NCI-H146 (cell line): ENCODE data around the gene VASN.

Experiments
- DNase-seq: peaks from one replicate; lab custom pipeline; 2025; lab: John Stamatoyannopoulos, UW

Gene VASN

DNA sequence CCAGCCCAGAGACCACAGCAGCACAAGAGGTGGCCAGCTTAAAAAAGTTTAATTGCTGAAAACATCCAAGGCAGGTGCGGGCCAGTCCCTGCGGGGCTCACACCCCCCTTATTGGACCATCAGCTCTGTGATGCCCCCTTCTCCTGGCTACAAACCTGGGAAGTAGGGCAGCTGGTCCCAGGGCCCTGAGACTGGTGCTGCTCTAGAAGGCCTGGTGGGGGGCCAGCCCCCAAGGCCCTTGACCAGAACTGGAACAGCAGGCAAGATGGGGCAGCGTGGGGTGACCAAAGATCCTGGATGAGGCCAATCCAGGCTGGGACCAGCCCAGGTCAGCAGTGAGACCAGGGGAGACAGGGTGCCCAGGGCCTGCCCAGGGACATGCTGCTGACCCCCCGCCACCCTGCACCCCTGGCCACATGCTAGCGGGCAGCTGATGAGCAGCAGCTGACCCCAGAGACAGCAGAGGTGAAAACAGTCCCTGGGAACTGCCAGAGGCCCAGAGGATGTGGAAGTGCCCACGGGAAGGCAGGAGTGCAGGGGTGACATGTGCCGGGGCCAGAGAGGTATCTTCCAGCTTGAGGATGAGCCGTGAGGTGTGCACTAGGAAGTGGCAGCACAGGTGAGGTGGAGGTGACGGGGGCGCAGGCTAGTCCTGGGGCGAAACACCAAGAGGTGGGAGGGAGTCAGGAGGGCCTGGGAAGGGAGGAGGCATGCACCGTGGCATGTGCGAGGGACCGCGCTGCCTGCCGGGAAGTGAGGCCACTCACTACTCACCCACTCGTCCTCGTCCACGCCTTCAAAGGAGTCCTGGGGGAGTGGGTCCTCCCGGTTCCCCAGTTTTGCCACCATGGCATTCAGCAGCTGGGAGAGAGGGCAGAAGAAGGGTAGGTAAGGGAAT, 16.9 kb upstream of the VASN start:
- no peak for DNase-seq

DNA sequence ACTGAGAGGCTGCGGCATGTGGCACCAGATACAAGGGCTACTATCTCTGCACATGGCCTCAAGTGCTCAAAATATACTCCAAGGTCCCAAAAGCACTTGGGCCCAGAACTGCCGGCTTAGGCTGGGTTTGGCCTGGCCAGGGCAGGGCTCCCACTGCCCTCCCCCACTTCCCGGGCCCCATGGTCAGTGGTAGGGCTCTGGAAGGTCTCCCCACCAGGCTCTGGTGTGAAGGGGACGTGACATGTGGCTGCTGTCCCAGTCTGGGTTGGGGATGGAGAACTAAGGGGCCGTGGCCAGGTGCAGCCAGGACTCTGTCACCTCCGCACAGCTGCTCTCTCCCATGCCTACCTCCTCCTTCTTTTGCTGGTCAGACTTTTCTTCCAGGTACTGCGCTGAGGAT, 14.8 kb upstream of the VASN start:
- DNase-seq, result no peak

DNA sequence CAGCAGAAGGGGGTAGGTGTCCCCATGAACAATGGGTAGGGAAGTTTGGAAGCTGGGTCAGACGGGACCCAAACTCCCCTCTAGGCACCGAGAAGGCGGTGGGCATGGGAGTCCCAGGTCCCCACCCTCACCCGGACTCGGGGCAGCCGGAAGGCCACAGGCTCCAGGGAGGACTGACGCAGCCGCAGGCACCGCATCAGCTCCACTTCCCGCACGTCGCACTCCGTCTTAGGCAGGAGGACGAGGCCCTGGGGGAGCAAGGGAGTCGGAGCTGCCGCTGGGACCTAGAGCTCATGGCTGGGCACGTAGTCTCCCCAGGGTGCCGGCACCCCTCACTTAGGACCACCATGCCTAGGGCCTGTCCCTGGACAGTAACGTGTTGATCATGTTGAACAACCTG, 13.4 kb upstream of the VASN start:
- DNase-seq, result no peak

DNA sequence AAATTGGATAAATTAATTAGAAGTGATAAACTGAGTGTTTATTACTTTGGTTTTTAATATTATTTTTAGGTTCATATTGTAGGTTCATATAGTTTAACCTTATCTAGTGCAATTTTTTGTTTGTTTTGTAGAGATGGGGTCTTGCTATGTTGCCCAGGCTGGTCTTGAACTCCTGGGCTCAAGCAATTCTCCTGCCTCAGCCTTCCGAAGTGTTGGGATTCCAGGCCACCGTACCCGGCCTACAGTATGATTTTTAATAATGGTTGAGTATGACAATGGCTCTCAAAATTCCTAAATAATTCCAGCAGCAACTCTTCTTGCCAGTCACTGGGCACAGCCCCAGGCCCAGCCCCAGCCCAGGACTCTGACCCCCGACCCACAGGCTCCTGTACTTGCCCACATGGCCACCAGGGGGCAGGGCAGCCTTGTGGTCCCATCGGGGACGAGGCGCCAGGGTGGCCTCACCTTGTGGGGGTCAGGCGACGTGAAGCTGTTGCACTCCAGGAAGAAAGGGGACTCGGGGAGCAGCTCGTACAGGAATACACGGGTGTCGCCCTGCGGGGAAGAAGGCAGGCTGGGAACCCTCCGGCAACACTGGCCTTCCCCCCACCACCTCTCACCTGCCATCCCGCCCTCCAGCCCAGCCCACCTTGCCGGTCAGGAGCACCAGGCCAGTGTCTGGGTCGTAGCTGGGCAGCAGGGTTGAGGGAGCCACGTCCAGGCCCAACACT, 12.7 kb upstream of the VASN start:
- no peak for DNase-seq

- DNase-seq, result no peak
Measured at GRCh38 chr16:4359914-4360313, 11.7 kb upstream of the VASN start.

DNA sequence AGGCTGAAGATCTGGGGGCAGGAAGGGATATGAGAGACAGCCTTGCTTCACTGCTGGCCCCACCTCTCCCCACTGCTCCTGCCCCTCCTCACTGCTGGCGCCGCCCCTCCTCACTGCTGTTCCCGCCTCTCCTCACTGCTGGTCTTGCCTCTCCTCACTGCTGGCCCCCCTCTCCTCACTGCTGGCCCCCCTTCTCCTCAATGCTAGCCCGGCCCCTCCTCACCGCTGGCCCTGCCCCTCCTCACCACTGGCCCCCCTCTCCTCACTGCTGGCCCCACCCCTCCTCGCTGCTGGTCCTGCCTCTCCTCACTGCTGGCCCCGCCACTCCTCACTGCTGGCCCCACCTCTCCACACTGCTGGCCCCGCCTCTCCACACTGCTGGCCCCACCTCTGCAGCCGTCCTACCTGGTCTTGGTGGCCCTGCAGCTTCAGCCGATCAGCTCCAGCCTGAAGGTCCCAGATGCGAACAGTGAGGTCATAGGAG, 11.1 kb upstream of the VASN start:
- no peak for DNase-seq

GRCh38 chr16:4361033-4361943, 10.4 kb upstream of the VASN start:
- DNase-seq, result no peak

DNA sequence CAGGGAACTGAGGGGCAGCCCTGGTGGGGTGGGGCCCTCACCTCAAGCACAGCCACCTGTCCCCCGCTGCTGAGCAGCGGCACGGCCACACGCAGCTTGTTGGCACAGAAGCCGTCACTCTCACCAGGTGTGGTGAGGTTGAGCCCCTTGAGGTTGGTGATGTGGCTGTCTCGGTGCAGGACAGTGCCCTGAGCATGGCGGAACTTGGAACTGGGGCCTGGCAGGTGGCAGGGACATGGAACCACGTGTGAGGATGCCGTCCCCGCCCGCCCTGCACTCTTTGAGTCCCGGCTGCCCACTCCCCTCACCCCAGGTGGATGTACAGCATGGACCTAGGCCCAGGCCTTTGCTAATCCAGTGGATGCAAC, 9.7 kb upstream of the VASN start:
- no peak for DNase-seq

GRCh38 chr16:4362476-4363135, 9.0 kb upstream of the VASN start:
- DNase-seq, result no peak

DNA sequence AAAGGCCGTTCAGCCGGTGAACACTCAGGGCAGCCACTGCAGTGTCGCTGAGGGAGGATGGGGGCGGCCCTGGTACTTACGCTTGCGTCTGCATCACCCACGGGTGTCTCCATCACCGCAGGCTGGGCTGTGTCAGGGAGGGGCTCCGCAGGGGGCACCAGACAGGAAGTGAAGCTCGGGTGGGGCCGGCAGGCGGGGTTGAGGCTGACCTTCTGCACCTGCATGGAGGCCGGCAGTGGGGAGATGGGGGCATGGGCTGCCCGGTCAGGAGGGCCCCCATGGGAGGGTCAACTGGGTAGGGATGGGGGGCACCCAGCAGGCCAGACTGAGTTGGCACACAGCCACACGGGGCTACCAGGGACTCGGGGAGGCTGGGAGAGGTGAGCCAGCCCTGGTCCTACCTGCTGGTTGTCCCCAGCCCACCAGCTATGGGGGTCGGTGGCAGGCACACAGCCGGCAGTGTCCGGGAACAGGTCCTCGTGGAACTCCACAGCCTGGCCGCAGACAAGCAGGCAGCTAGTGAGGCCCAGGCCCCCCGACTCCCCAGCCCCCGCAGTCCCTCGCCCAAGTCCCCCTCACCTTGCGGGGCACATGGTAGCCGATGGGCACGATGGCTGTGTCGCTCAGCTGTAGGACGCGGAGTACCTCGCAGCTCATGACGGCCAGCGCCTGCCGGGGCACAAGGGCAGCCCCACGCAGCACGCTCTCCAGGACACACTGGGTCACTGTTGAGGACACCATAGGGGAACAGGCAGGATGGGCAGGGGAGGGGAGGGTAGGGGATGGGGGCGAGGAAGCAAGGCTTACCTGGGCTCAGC, 7.2 kb upstream of the VASN start:
- no peak for DNase-seq

DNA sequence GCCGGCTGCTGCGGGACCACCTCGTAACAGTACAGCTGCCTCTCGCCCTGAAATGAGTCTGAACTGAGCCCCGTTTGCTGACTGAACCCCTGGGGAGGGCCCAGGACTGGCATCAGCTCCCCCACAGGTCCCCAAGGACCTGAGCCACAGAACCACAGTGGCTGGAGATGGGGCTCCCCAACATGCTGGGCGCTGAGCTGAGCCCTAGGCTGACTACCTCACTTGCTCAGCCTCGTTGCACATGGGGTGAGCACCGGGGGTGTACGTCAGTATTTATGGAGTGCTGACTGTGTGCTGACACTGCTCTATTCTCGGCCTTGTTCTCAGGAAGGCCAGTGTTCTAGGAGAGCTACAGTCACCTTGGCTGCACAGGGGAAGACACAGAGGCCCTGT, 6.6 kb upstream of the VASN start:
- no peak for DNase-seq

DNA sequence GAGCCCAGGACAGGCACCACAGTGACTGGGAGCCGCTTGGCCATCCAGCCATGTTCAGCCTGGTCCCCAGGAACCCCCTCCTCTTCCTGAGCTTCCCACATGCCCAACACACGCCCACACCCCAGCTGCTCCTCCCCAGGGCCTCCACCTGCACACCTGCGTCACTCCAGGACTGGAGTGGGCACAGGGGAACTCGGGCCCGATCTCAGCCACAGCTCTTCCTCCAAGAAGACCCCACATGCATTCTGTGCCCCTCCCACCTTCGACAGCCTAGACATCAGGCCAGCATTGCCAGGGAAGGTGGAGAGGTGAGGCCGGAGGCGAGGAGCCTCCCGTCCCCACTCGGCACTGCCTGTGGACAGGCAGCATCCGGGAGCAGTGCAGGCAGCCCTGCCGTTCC, 6.0 kb upstream of the VASN start:
- no peak for DNase-seq

DNA sequence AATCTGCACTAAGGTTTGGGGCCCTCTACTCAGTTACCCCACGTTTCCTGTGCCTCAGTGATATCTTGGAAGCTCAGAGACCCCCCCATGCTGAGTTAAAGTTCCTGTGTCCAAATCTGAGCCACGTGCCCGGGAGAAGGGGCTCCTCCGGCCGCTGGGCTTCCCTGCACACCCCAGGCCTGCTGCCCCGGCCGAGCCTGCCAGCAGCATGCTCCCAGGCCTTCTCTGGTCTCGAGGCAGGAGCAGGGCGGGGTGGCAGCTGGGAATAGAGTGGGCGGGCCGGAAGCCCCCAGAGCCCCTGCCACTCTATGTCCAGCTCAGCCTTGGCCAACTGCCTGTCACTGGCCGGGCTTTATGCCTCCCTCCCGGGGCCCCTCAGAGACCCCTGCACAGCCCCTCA, 5.6 kb upstream of the VASN start:
- DNase-seq, result no peak

GRCh38 chr16:4367393-4367856, 4.2 kb upstream of the VASN start:
- DNase-seq, result no peak

GRCh38 chr16:4369007-4369733, 2.5 kb upstream of the VASN start:
- no peak for DNase-seq

DNA sequence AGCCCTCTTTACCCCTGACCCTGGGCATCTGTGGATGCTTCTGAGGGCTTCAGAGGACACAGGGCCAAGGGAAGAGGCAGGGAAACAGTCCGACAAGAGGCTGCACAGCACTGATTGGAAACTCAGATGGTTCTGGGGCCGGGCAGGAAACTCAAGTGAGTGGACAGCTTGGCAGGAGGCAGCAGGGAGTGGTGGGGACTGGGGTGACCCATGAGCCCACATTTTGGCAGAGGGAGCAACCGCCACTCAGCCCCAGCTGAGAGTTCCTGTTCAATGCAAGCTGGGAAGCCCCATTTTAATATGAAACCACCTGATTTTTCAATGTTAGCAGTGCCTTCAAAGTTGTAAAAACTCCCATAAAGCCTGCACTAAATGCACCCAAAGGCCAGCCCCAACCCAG, 1.5 kb upstream of the VASN start:
- DNase-seq, result no peak

DNA sequence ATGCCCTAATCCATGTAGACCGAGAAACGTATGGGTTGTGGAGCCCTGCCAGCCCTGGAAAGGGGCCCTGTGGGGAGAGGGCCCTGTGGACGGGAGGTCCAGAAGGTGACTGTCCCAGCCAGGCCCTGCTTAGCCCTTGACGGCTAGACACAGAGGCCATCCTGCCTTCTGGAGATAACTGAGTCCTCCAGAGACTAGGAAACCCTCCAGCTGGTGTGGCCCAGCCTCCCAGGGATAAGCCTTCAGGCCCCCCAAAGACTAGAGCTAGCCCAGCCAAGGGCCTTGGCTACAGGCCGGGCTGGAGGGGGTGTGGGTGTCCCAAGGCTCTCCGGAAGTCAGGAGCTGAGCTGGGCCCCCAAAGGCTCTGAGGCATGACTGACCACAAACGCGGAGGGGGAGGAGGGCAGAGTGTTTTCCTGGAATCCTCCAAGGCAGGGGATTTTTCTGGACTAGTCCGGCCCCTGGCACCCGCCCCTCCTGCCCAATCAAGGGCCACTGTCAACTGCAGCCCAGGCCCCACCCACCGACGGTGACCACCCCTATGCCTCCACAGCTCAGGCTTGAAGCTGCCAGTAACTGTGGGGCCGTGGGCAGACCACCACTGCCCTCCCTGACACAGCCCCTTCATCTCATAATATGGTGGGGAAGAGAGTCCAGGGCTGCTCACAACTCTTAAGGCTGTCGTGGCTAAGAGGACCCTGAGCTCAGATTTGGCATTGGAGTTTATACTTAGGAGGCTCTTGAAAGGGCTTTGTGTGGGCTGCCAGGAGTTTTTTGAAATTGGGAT, 885 bp upstream of the VASN start:
- DNase-seq, result no peak

GRCh38 chr16:4372001-4372577, 441 bp downstream of the VASN start:
- peak; percentile 26 for DNase-seq
